OCI-LY1 (cell line): ENCODE results near the gene ALDOB.

Source experiments
- CTCF ChIP-seq: fragments of 200-600 bp; sonication (generic), shearing (Covaris generic); IDR thresholded peaks from 2 replicates; pipeline ENCODE4 v1.5.1; 2017; ENCODE audit warnings: mild to moderate bottlenecking, antibody characterized with exemption, low read length, moderate library complexity, mixed read lengths
- EZH2 ChIP-seq: fragments of 200-600 bp; sonication (generic), shearing (Covaris generic); IDR thresholded peaks from 2 replicates; pipeline ENCODE4 v1.8.0; 2017; ENCODE audit warnings: borderline replicate concordance, mixed run types, mild to moderate bottlenecking, antibody characterized with exemption, low read length, moderate library complexity, mixed read lengths

GRCh38 chr9:101437806-101438232 lies 2.2 kb upstream of the ALDOB start:
- TF ChIP-seq CTCF: no peak
- no peak for TF ChIP-seq EZH2
